H7 (cell line): ENCODE measurements around the gene BTBD2. TPM values are rescaled to one million over a fixed set of nuclear protein-coding genes. Genes with fewer than 3 reads are reported as not detected.

Experiments used
- DNase-seq: peaks from one replicate; pipeline ENCODE4 v3.0.0; 2012
- H3K27me3 ChIP-seq: 2 replicates; pipeline ENCODE4 v1.6.0; 2011; ENCODE audit warnings: mild to moderate bottlenecking, low read length; ENCODE audit not compliant: control insufficient read depth, insufficient read depth
- H3K36me3 ChIP-seq: replicated peaks from 2 replicates; pipeline ENCODE4 v1.5.1; 2011; ENCODE audit warnings: low read length; ENCODE audit not compliant: control insufficient read depth, insufficient read depth
- H3K4me3 ChIP-seq: 2 replicates; pipeline ENCODE4 v1.5.1; 2011; ENCODE audit warnings: low read depth, mild to moderate bottlenecking, control low read depth, low read length, moderate library complexity; ENCODE audit not compliant: insufficient read depth
- total RNA-seq: library from RNA; depleted of rRNA; stranded (reverse); fragments of >200 nt; shearing (Covaris generic); gene quantifications from 2 replicates; pipeline ENCODE4 v1.2.3, GENCODE V29; 2014

BTBD2 gene
- total RNA-seq, 1 experiment from 2014 or later, result 129 TPM

DNA sequence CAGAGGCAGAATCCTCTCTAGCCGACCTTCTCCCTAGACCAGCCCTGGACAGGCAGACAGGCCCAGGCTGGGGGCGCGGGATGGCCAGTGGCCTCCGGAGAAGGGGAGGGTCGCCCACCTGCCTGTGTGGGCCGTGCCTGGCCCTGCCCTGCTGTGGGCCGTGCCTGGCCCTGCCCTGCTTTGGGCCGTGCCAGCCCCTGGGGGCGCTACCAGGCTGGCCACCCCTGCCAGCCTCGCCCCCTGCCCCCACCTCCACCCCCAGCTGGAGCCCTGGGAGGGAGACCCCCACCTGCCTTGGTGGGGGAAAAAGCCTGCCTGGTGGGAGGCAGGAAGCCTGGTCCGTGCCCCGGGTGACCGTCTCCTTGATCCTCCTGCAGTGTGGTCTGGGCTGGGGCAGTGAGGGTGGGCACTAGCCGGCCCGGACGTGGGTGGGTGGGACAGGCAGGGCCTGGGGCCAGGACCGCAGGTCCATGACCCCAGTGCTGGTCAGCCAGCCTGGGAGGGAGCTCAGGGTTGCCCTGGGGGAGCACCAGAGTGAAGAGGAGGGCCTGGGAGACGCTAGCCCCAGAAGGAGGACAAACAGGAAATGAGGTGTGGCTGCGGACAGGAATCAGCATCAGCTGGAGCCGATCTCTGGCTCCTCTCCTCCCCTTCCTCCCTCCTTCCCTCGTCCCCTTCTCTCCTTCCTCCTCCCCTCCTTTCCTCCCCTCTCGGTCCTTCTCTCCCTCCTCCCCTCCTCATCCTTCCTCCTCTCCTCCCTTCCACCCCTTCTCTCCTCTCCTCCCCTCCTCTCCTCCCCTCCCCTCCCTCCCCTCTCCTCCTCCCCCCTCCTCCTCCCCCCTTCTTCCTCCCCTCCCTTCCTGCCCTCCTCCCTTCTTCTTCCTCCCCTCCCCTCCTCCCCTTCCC lies 40.7 kb upstream of the BTBD2 start:
- Histone ChIP-seq H3K4me3 (peak overlapping the region; percentile 8; the same call in 1 of the 2 replicates), H3K36me3 (no peaks in the 10 kb centered on the region), H3K27me3 (no peaks in the 10 kb centered on the region)
- no peak for DNase-seq

- no peaks in the 10 kb centered on the region for H3K27me3 ChIP-seq
- H3K4me3 ChIP-seq, result no peak overlapping the region
- no peaks in the 10 kb centered on the region for H3K36me3 ChIP-seq
- DNase-seq, result no peak
Measured at GRCh38 chr19:2054763-2055162, 39.2 kb upstream of the BTBD2 start.

GRCh38 chr19:2053601-2054389 lies 38.3 kb upstream of the BTBD2 start:
- peak; percentile 23 for DNase-seq
- no peaks in the 10 kb centered on the region; the same call in 1 of the 2 replicates for H3K36me3 ChIP-seq
- H3K4me3 ChIP-seq, result no peak overlapping the region
- H3K27me3 ChIP-seq, result no peaks in the 10 kb centered on the region

DNA sequence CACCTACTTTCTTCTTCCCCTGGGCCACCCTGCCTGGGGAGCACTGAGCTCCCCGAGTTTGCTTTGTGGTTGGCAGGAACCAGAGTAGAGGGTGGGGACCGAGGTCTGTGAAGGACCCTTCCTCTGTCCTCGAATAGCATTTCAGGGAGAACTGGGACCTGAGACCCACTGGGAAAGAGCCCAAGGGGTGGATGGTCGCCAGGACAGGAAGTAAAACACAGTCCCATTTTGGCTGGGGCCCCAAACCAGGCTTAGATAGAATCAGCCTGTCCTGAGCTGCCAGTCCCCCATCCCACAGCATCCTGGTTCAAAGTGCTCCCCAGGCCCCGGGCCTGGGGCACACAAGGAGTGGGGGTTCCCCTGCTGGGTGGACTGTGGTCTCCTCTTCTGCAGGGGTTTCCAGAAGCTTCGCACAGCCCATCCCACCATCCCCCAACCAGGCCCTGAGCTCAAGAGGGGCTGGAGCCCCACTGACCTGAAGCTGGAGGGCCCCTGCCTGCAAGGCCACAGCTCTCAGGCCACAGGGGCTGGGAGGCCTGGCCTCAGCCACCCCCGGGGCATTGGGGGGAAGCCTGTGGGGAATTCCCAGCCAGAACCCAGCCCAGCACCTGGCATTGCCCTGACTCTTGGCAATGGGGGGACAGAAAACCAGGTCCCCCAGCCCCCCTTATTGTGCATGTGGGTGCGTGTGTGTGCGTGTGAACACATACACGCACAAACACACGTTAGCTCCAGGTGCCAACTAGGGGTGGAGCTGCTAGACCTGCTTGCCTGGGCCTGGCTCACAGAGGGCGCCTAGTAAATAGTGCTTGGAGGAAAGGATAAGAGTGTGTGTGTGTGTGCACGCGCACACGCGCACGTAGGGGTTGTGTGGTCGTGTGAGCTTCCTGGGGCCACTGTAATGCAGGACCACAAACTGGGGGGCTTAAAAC lies 36.5 kb upstream of the BTBD2 start:
- DNase-seq, result no peak
- Histone ChIP-seq H3K4me3 (peak overlapping the region; percentile 50), H3K36me3 (no peaks in the 10 kb centered on the region; the same call in none of the 2 replicates), H3K27me3 (no peaks in the 10 kb centered on the region)

DNA sequence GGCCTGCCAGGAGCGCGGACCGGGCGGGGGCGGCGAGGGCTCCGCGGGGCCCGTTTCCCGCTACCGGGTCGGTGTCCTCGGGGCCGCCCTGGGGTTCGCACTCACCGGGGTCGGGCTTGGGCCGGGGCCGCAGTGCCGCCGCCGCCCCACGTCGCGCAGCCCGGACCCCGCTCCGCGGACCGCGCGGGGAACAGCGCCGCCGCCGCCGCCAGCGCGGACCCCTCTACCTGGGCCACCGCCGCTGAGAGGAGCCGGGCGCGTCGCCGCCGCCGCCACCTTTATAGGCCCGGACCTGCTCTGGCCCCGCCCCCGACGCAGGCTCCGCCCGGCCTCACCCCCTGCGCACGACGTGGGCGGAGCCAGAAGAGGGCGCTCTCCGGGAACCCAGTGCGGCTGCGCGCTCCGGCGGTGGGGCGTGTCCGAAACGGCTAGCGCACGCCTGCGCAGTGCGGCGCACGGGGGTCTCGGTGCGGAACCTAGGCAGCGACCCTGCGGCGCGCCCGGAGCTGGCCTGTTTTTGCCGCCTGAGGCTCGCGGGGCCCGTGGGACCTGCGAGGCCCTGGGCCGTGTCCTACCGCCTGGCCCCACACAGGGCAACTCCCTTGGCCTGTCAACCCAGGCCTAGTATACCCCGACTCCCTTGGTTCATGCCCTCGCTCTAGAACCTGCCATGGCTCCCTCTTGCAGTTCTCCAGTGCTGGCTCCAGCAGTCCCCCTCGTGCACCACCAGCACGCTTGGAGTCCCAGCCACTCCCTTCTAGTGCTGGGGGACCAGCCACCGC lies 35.7 kb upstream of the BTBD2 start, which contains the start of gene MKNK2:
Gene MKNK2, minus strand, starts transcription at position 254 of the 782 bp plus-strand sequence. CDS start 393 bp downstream, outside the sequence.
- Histone ChIP-seq H3K27me3 (no peaks in the 10 kb centered on the region), H3K4me3 (peak within 1 kb of the TSS; percentile 95), H3K36me3 (no peaks in the 10 kb centered on the region; the same call in none of the 2 replicates)
- DNase-seq, result no peak

DNA sequence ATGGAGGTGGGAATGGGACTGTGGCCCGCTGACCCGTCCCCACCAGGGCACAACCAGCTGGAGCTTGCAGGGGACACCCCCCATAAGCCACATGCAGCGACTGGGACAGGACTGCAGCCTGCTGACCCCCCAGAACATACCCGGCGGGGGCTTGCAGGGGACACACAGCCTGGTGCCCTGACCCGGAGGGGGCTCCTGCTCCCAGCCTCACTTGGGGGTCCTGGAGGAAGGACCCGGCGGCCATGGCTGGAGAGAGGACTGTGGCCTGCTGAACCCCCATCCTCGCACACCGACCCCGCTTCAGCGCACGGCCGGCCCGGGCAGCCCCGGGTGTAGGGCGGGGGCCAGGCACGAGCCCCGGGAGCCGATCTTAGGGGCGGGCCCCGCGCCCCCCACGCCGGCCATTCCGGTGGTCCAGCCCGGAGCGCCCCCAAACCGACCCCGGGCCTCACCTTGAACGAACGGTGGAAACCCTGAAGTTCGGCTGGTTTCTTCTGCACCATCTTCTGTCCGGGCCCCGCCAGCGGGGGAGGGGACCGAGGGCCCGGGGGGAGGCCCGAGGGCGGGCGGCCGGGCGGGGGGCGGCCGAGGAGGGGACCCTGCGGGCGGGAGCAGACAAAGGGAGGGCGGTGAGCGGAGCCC lies 35.0 kb upstream of the BTBD2 start:
- H3K4me3 ChIP-seq, result peak overlapping the region; percentile 95
- no peaks in the 10 kb centered on the region; the same call in none of the 2 replicates for H3K36me3 ChIP-seq
- no peak for DNase-seq
- H3K27me3 ChIP-seq, result no peaks in the 10 kb centered on the region

- peak overlapping the region; percentile 95 for H3K4me3 ChIP-seq
- no peaks in the 10 kb centered on the region; the same call in none of the 2 replicates for H3K36me3 ChIP-seq
- no peaks in the 10 kb centered on the region for H3K27me3 ChIP-seq
- DNase-seq, result peak; percentile 88
Measured at GRCh38 chr19:2049741-2050348, 34.3 kb upstream of the BTBD2 start.

GRCh38 chr19:2048959-2049740 lies 33.6 kb upstream of the BTBD2 start:
- peak; percentile 68 for DNase-seq
- H3K4me3 ChIP-seq, result no peak overlapping the region
- H3K27me3 ChIP-seq, result no peaks in the 10 kb centered on the region
- no peaks in the 10 kb centered on the region; the same call in none of the 2 replicates for H3K36me3 ChIP-seq

- peak; percentile 59 for DNase-seq
- H3K4me3 ChIP-seq, result no peak overlapping the region
Measured at GRCh38 chr19:2048104-2048958, 32.8 kb upstream of the BTBD2 start.

DNA sequence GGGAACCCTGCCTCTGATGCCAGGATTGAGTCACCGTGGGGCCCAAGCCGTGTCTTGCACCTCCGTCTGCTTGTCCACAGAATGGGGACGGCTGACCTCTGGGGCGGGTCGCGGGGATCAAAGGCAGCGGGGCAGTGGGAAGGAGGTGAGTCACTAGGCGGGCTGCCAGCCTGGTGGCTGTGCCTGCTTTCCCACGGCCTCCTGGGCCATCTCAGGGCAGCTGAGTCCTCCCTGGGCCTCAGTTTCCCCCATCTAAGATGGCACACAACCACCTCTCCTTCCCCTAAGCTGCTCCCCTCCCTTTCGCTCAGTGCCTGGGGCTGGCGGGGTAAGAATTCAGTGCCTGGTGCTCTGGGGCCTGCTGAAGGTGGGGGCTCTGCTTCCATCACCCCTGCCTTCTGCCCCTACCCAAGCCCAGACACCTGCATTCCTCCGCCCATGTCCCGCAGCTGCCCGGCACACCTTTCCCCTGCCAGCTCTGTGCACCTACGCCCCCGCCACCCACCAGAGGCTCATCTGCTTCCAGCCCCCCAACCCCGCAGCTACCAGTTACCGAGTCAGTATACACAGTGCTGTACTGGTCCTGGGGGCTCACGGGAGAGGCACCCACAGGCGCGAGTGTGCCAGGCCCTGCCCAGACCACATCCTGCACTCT lies 32.1 kb upstream of the BTBD2 start:
- DNase-seq, result peak; percentile 54
- no peak overlapping the region for H3K4me3 ChIP-seq
- H3K27me3 ChIP-seq, result no peaks in the 10 kb centered on the region
- H3K36me3 ChIP-seq, result peaks cover 4% of the 10 kb centered on the region

More at GRCh38 chr19:2048104-2048958, 32.8 kb upstream of the BTBD2 start:
- peaks cover 2% of the 10 kb centered on the region for H3K36me3 ChIP-seq
- H3K27me3 ChIP-seq, result no peaks in the 10 kb centered on the region

- no peak overlapping the region for H3K4me3 ChIP-seq
- no peaks in the 10 kb centered on the region for H3K27me3 ChIP-seq
- peaks cover 4% of the 10 kb centered on the region for H3K36me3 ChIP-seq
- DNase-seq, result no peak
Measured at GRCh38 chr19:2047076-2047448, 31.5 kb upstream of the BTBD2 start.
